Neural crest cell (in vitro differentiated cells): ENCODE measurements around the gene SHLD2. TPM values are rescaled to one million over a fixed set of nuclear protein-coding genes. Genes with fewer than 3 reads are reported as not detected.
"Not testable (repeated sequence)": the region's sequence is repeated elsewhere in the genome, so short reads cannot be mapped to it uniquely, and the experiment has no call there.

Experiments used
- DNase-seq: peaks from one replicate; pipeline ENCODE4 v3.0.0; 2021; ENCODE audit warnings: low read depth, mixed read lengths, low spot score
- H3K27ac Mint-ChIP-seq: one replicate; pipeline ENCODE4 v1.8.0; 2021; ENCODE audit warnings: mild to moderate bottlenecking, mixed read lengths; ENCODE audit not compliant: unreplicated experiment
- H3K27me3 Mint-ChIP-seq: 2 replicates; pipeline ENCODE4 v1.8.0; 2021; ENCODE audit warnings: low read depth, mild to moderate bottlenecking, mixed read lengths
- H3K36me3 Mint-ChIP-seq: 2 replicates; pipeline ENCODE4 v1.8.0; 2021; ENCODE audit warnings: low read depth, mild to moderate bottlenecking, mixed read lengths
- H3K4me1 Mint-ChIP-seq: 2 replicates; pipeline ENCODE4 v1.8.0; 2021; ENCODE audit warnings: mixed read lengths
- H3K4me3 Mint-ChIP-seq: one replicate; pipeline ENCODE4 v1.8.0; 2021; ENCODE audit warnings: mild to moderate bottlenecking, mixed read lengths
- H3K9me3 Mint-ChIP-seq: 2 replicates; pipeline ENCODE4 v1.8.0; 2021; ENCODE audit warnings: mixed read lengths
- total RNA-seq: library from RNA; stranded (reverse); gene quantifications from 2 replicates; pipeline ENCODE4 v1.2.1, GENCODE V29; 2021

Gene SHLD2
- total RNA-seq, 1 donor from 2014 or later = 28.3 TPM

- not testable (repeated sequence) for H3K27ac Mint-ChIP-seq, H3K4me3 Mint-ChIP-seq, H3K36me3 Mint-ChIP-seq, H3K9me3 Mint-ChIP-seq, H3K4me1 Mint-ChIP-seq, H3K27me3 Mint-ChIP-seq, DNase-seq
These were observed 67.8 kb downstream of the SHLD2 start for GRCh38 chr10:87162703-87163293.

- not testable (repeated sequence) for H3K4me1 Mint-ChIP-seq, H3K9me3 Mint-ChIP-seq, H3K27me3 Mint-ChIP-seq, H3K27ac Mint-ChIP-seq, H3K36me3 Mint-ChIP-seq, H3K4me3 Mint-ChIP-seq, DNase-seq
These were observed 68.4 kb downstream of the SHLD2 start for GRCh38 chr10:87163414-87163813.

GRCh38 chr10:87169857-87170256 lies 74.9 kb downstream of the SHLD2 start:
- not testable (repeated sequence) for H3K36me3 Mint-ChIP-seq, H3K27me3 Mint-ChIP-seq, H3K27ac Mint-ChIP-seq, H3K9me3 Mint-ChIP-seq, DNase-seq, H3K4me3 Mint-ChIP-seq, H3K4me1 Mint-ChIP-seq

- H3K9me3 Mint-ChIP-seq, H3K36me3 Mint-ChIP-seq, H3K27ac Mint-ChIP-seq, H3K4me1 Mint-ChIP-seq, H3K27me3 Mint-ChIP-seq, H3K4me3 Mint-ChIP-seq, DNase-seq: not testable (repeated sequence)
These were observed 75.7 kb downstream of the SHLD2 start for GRCh38 chr10:87170705-87171104.

- not testable (repeated sequence) for DNase-seq, H3K4me1 Mint-ChIP-seq, H3K27ac Mint-ChIP-seq, H3K9me3 Mint-ChIP-seq, H3K36me3 Mint-ChIP-seq, H3K4me3 Mint-ChIP-seq, H3K27me3 Mint-ChIP-seq
These were observed 76.7 kb downstream of the SHLD2 start for GRCh38 chr10:87171670-87172069.

GRCh38 chr10:87172178-87172577 lies 77.2 kb downstream of the SHLD2 start:
- H3K9me3 Mint-ChIP-seq, DNase-seq, H3K27ac Mint-ChIP-seq, H3K4me1 Mint-ChIP-seq, H3K36me3 Mint-ChIP-seq, H3K4me3 Mint-ChIP-seq, H3K27me3 Mint-ChIP-seq: not testable (repeated sequence)

- not testable (repeated sequence) for H3K36me3 Mint-ChIP-seq, H3K27ac Mint-ChIP-seq, H3K9me3 Mint-ChIP-seq, H3K4me1 Mint-ChIP-seq, H3K4me3 Mint-ChIP-seq, H3K27me3 Mint-ChIP-seq, DNase-seq
These were observed 82.6 kb downstream of the SHLD2 start for GRCh38 chr10:87177587-87177986.

GRCh38 chr10:87184421-87184820 lies 89.4 kb downstream of the SHLD2 start:
- peaks cover 34% of the 10 kb centered on the region for H3K36me3 Mint-ChIP-seq
- H3K4me1 Mint-ChIP-seq, H3K27ac Mint-ChIP-seq, DNase-seq, H3K27me3 Mint-ChIP-seq, H3K9me3 Mint-ChIP-seq, H3K4me3 Mint-ChIP-seq: not testable (repeated sequence)

GRCh38 chr10:87186016-87186415 lies 91.0 kb downstream of the SHLD2 start:
- not testable (repeated sequence) for H3K27me3 Mint-ChIP-seq, H3K9me3 Mint-ChIP-seq, H3K4me3 Mint-ChIP-seq, H3K27ac Mint-ChIP-seq, DNase-seq, H3K4me1 Mint-ChIP-seq
- peaks cover 35% of the 10 kb centered on the region for H3K36me3 Mint-ChIP-seq

GRCh38 chr10:87187573-87187972 lies 92.6 kb downstream of the SHLD2 start:
- H3K4me3 Mint-ChIP-seq, H3K27me3 Mint-ChIP-seq, H3K9me3 Mint-ChIP-seq, DNase-seq, H3K4me1 Mint-ChIP-seq, H3K27ac Mint-ChIP-seq: not testable (repeated sequence)
- H3K36me3 Mint-ChIP-seq = peaks cover 41% of the 10 kb centered on the region

GRCh38 chr10:87191841-87192240 lies 96.8 kb downstream of the SHLD2 start:
- not testable (repeated sequence) for DNase-seq, H3K4me1 Mint-ChIP-seq, H3K4me3 Mint-ChIP-seq, H3K27ac Mint-ChIP-seq, H3K9me3 Mint-ChIP-seq, H3K27me3 Mint-ChIP-seq
- H3K36me3 Mint-ChIP-seq = peaks cover 17% of the 10 kb centered on the region

GRCh38 chr10:87200924-87201323 lies 105.9 kb downstream of the SHLD2 start:
- H3K9me3 Mint-ChIP-seq, H3K27me3 Mint-ChIP-seq, H3K27ac Mint-ChIP-seq, H3K36me3 Mint-ChIP-seq, H3K4me3 Mint-ChIP-seq, DNase-seq: not testable (repeated sequence)
- peaks cover 11% of the 10 kb centered on the region for H3K4me1 Mint-ChIP-seq

GRCh38 chr10:87204801-87205200 lies 109.8 kb downstream of the SHLD2 start:
- H3K4me3 Mint-ChIP-seq, DNase-seq, H3K27me3 Mint-ChIP-seq, H3K9me3 Mint-ChIP-seq, H3K27ac Mint-ChIP-seq, H3K36me3 Mint-ChIP-seq: not testable (repeated sequence)
- H3K4me1 Mint-ChIP-seq = peaks cover 11% of the 10 kb centered on the region

GRCh38 chr10:87206922-87207321 lies 111.9 kb downstream of the SHLD2 start:
- H3K4me1 Mint-ChIP-seq = peaks cover 11% of the 10 kb centered on the region
- not testable (repeated sequence) for H3K36me3 Mint-ChIP-seq, H3K27me3 Mint-ChIP-seq, H3K4me3 Mint-ChIP-seq, H3K9me3 Mint-ChIP-seq, DNase-seq, H3K27ac Mint-ChIP-seq
